A673 (cell line): Measurements from ENCODE around the gene PRKAR1A. TPM values are rescaled to one million over a fixed set of nuclear protein-coding genes. Genes with fewer than 3 reads are reported as not detected.

Source experiments
- BruUV-seq: library from RNA; stranded (reverse); fragments of 400-500 nt; replicated peaks from 2 replicates; lab custom pipeline; 2021; lab: Mats Ljungman, UMichigan
- CTCF ChIA-PET: fragments of 300-600 bp; sonication (Branson Sonifier 250); formaldehyde crosslinking; loops from one replicate; lab custom pipeline; 2022; ENCODE audit warnings: antibody characterized with exemption; lab: Charles Lee
- POLR2A ChIA-PET: fragments of 300-600 bp; sonication (Branson Sonifier 250); formaldehyde crosslinking; loops from one replicate; lab custom pipeline; 2022; ENCODE audit warnings: antibody characterized with exemption; ENCODE audit not compliant: low non-redundant PET; lab: Charles Lee
- DNase-seq: peaks from one replicate; pipeline ENCODE4 v3.0.0-alpha.2; 2015; ENCODE audit warnings: low spot score
- H3K27ac ChIP-seq: fragments of 200-600 bp; sonication (generic); 2 replicates; pipeline ENCODE4 v1.5.1; 2016; ENCODE audit warnings: mixed run types, low read depth, mild to moderate bottlenecking, mixed read lengths, antibody characterized with exemption, low read length; ENCODE audit not compliant: poor library complexity, severe bottlenecking
- H3K27me3 ChIP-seq: fragments of 200-600 bp; sonication (generic); replicated peaks from 2 replicates; pipeline ENCODE4 v1.6.1; 2017; ENCODE audit warnings: mixed run types, low read depth, mild to moderate bottlenecking, mixed read lengths, antibody characterized with exemption, low read length; ENCODE audit not compliant: insufficient read depth, poor library complexity
- H3K36me3 ChIP-seq: fragments of 200-600 bp; sonication (generic); 2 replicates; pipeline ENCODE4 v1.6.1; 2016; ENCODE audit warnings: mixed run types, mild to moderate bottlenecking, mixed read lengths, antibody characterized with exemption, low read length; ENCODE audit not compliant: insufficient read depth, poor library complexity, severe bottlenecking
- H3K4me1 ChIP-seq: fragments of 200-600 bp; sonication (generic); 2 replicates; pipeline ENCODE4 v1.6.1; 2017; ENCODE audit warnings: mixed run types, mild to moderate bottlenecking, mixed read lengths, antibody characterized with exemption, low read length; ENCODE audit not compliant: insufficient read depth, poor library complexity, severe bottlenecking
- H3K4me3 ChIP-seq: fragments of 200-600 bp; sonication (generic); 2 replicates; pipeline ENCODE4 v1.5.1; 2016; ENCODE audit warnings: low read depth, mixed run types, mild to moderate bottlenecking, mixed read lengths, low read length; ENCODE audit not compliant: poor library complexity, severe bottlenecking
- H3K9me3 ChIP-seq: fragments of 200-600 bp; sonication (generic); 2 replicates; pipeline ENCODE4 v1.6.1; 2016; ENCODE audit warnings: mixed run types, low read depth, mild to moderate bottlenecking, mixed read lengths, antibody characterized with exemption, low read length; ENCODE audit not compliant: poor library complexity, severe bottlenecking
- EZH2 ChIP-seq: fragments of 200-600 bp; sonication (generic); IDR thresholded peaks from 2 replicates; pipeline ENCODE4 v1.6.1; 2017; ENCODE audit warnings: borderline replicate concordance, low read depth, mild to moderate bottlenecking, mixed read lengths, antibody characterized with exemption, low read length; ENCODE audit not compliant: poor library complexity, severe bottlenecking
- intact Hi-C: fragments of 100-400 bp; cut with micrococcal nuclease; formaldehyde crosslinking; loops from one replicate; pipeline ENCODE4 v1.10.0; 2022; ENCODE audit not compliant: unreplicated experiment
- total RNA-seq: library from RNA; stranded (reverse); gene quantifications from 2 replicates; pipeline ENCODE4 v1.2.3, GENCODE V29; 2021
- TF ChIP-seq, protein P1 (sequence below): fragments of 300-800, 200-600 bp; sonication (generic); conservative IDR thresholded peaks from 2 replicates; pipeline ENCODE4 v1.5.1; 2017; ENCODE audit warnings: low read depth, mild to moderate bottlenecking, antibody characterized with exemption, low read length, moderate library complexity, mixed read lengths

Gene PRKAR1A
- total RNA-seq, 1 experiment from 2014 or later, result 168 TPM

DNA sequence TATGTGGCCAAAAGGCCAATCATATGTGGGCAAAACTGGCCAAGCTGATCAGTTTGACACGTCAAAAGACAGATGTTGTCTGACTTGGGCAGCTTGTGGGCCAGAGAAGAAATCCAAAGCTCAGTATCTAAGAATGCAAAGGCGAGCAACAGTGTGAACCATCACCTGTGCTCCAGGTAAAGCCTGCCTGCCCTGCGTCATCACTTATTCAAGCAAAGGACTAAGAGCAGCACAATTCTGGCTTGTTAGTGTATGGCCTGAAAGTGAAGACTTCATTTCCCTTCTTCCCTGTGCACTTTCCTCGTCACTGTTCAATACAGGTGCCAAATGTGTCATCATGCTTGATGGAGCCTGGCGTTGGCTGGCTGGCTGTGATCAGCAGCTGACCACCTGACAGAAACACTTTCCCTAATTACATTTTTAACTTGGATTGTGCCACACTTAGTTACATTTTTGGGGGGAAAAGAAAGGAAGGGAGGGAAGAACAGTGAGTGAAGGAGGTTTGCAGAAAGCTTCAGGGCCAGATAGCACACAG lies 84.2 kb downstream of the PRKAR1A start:
- Histone ChIP-seq H3K36me3 (no peaks in the 10 kb centered on the region), H3K4me1 (peaks cover 6% of the 10 kb centered on the region), H3K9me3 (no peaks in the 10 kb centered on the region), H3K4me3 (no peak overlapping the region), H3K27ac (no peak overlapping the region), H3K27me3 (peaks cover 42% of the 10 kb centered on the region)
- TF ChIP-seq EZH2, result no peak
- intact Hi-C loops, result no loop called here
- ChIA-PET CTCF (no interaction called here), POLR2A (no interaction called here)
- no TSS peak for BruUV-seq
- DNase-seq, result no peak

DNA sequence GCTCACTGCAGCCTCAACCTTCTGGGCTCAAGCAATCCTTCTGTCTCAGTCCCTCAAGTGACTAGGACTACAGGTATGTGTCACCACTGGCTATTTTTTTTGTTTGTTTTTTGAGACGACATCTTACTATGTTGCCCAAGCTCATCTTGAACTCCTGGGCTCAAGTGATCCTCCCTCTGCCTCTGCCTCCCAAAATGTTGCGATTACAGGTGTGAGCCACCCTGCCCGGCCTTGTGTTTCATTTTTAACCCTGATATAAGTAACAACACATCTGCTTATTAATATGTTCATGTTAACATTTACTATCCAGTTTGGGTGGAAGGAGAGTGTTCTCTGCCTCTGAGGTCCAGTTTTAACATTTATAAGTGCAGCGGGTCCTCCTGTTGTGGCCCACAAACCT lies 85.8 kb downstream of the PRKAR1A start:
- Histone ChIP-seq H3K9me3 (no peaks in the 10 kb centered on the region), H3K4me3 (no peak overlapping the region), H3K27me3 (peaks cover 49% of the 10 kb centered on the region), H3K4me1 (peaks cover 6% of the 10 kb centered on the region), H3K36me3 (no peaks in the 10 kb centered on the region), H3K27ac (no peak overlapping the region)
- no peak for DNase-seq
- BruUV-seq, result no TSS peak
- intact Hi-C loops, result no loop called here
- ChIA-PET POLR2A (no interaction called here), CTCF (no interaction called here)
- TF ChIP-seq EZH2, result no peak
- TF ChIP-seq, protein P1, sequence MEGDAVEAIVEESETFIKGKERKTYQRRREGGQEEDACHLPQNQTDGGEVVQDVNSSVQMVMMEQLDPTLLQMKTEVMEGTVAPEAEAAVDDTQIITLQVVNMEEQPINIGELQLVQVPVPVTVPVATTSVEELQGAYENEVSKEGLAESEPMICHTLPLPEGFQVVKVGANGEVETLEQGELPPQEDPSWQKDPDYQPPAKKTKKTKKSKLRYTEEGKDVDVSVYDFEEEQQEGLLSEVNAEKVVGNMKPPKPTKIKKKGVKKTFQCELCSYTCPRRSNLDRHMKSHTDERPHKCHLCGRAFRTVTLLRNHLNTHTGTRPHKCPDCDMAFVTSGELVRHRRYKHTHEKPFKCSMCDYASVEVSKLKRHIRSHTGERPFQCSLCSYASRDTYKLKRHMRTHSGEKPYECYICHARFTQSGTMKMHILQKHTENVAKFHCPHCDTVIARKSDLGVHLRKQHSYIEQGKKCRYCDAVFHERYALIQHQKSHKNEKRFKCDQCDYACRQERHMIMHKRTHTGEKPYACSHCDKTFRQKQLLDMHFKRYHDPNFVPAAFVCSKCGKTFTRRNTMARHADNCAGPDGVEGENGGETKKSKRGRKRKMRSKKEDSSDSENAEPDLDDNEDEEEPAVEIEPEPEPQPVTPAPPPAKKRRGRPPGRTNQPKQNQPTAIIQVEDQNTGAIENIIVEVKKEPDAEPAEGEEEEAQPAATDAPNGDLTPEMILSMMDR, result no peak

DNA sequence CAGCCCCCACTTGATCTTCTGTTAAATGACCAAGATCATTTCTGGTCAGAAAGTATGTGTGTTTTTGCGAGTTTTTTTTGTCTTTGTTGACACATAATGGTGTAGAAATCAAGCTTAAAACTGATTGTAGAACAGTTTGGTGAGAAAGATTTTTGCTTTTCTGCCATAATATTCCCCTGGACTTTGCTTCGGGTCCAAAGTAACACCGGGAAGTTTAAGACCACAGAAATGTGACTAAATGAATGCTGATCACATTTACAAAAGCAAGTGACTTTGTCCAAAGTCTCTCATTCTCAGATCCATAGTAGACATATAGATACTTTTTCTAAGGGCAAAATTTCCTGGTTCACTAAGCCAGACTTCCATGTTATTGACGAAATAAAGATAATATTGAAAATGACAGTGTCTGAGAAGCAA lies 86.3 kb downstream of the PRKAR1A start:
- Histone ChIP-seq H3K27me3 (peaks cover 54% of the 10 kb centered on the region), H3K27ac (no peak overlapping the region), H3K4me3 (no peak overlapping the region), H3K9me3 (no peaks in the 10 kb centered on the region), H3K36me3 (no peaks in the 10 kb centered on the region), H3K4me1 (peaks cover 6% of the 10 kb centered on the region)
- BruUV-seq, result no TSS peak
- intact Hi-C loops, result no loop called here
- ChIA-PET POLR2A (no interaction called here), CTCF (no interaction called here)
- TF ChIP-seq EZH2, result no peak
- TF ChIP-seq, protein P1, result no peak
- DNase-seq, result no peak

DNA sequence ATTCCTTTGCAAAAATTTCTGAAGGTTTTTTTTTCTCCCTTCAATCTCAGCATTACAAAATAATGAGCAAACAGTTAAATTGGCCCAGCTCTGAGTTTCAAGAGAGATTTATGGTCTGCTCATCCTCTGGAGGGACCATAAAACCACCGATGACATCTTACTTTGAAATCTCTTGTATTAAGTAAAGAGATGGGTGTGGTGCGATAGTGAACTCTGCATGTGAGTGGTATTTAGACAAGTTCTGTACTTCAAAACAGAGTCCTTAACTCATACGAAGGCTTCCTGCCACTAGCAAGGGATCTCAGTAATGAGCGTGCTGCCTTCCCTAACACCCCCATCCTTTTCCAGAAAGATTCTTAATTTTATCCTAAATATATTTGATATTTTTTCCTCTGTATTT lies 86.9 kb downstream of the PRKAR1A start:
- H3K4me3 ChIP-seq, result no peak overlapping the region
- peaks cover 56% of the 10 kb centered on the region for H3K27me3 ChIP-seq
- no peaks in the 10 kb centered on the region for H3K9me3 ChIP-seq
- ChIA-PET CTCF (no interaction called here), POLR2A (no interaction called here)
- intact Hi-C loops, result no loop called here
- TF ChIP-seq, protein P1, result no peak
- TF ChIP-seq EZH2, result no peak
- BruUV-seq, result no TSS peak
- H3K36me3 ChIP-seq, result no peaks in the 10 kb centered on the region
- H3K27ac ChIP-seq, result no peak overlapping the region
- peaks cover 6% of the 10 kb centered on the region for H3K4me1 ChIP-seq
- DNase-seq, result no peak
